Measurements from ENCODE around the gene TRH.

DNA sequence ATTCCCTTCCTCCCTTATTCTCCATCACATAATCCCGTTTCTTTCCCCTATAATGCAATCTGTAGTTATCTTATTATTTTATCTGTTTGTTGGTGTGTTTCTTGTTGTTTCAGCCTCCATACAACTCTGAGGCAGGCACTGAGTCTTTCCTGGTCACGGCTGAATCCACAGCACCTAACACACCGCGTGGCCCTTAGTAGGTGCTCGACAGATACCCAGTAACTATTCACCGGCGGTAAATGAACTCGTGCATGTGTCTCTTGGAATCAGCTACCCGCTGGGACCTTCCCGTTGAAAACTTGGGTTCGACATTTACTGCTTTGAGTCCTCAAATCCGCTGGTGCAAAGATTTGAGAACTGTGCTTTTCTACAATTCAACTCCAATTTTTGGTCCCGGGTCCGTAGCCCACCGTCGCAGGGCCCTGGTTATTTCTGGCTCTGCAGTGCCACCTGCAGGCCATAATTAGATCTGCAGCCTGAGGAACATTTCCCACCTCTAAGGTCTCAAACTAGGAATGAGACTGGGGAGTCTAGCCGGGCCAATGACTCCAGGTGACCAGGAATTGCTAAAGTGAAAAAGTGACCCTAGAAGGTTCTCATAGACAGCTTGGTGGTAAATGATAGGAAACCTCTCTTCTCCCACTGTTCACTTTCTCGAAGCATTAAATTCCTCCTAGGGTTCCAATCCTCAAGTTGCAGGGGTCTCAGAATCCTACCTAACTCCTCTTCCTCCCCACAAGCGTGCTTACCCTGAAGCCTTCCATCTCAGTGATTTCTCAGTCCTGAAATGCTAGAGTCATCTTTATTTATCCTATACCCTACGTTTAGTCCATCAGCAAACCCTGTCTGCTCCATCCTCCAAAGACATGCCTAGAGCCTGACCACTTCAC, 40.0 kb upstream of the TRH start:
- no peak for TF ChIP-seq POLR2A (IDR thresholded peaks at IDR 0.05; ENCODE audit: low read depth, low read length)
- no peak for TF ChIP-seq POLR2AphosphoS5 (IDR thresholded peaks at IDR 0.05; ENCODE audit: low read depth, low read length)
